GM18526 (cell line): ENCODE data around the gene MOV10L1.

Experiments used
- POLR2A ChIP-seq: IDR thresholded peaks from 3 replicates; pipeline ENCODE4 v1.6.1; 2011; ENCODE audit not compliant: insufficient read length; ENCODE audit errors: extremely low read depth

Gene MOV10L1

GRCh38 chr22:50056214-50056972 lies 33.4 kb upstream of the MOV10L1 start:
- TF ChIP-seq POLR2A = no peak

DNA sequence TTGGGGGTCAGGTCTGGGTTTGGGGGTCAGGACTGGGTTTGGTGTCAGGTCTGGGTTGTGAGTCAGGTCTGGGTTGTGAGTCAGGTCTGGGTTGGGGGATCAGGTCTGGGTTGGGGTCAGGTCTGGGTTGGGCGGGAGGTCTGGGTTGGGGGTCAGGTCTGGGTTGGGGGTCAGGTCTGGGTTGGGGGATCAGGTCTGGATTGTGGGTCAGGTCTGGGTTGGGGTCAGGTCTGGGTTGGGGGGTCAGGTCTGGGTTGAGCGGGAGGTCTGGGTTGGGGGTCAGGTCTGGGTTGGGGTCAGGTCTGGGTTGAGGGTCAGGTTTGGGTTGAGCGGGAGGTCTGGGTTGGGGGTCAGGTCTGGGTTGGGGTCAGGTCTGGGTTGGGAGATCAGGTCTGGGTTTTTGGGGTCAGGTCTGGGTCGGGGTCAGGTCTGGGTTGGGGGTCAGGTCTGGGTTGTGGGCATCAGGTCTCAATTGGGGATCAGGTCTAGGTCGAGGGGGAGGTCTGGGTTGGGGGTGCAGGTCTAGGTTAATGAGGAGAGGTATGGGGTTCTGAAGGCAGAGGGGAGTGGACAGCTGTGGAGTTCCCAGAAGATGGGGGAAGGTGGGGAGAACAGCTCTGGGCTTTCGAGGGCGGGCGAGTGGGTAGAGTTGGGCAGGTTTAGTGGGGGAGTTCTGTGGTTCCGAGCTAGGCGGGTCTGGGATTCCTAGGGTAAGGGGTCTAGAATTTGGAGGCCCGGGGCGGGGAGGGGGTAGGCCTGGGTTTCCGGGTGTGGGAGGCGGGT lies 32.3 kb upstream of the MOV10L1 start:
- no peak for TF ChIP-seq POLR2A

GRCh38 chr22:50058061-50058905 lies 31.5 kb upstream of the MOV10L1 start, which contains the start of gene TTLL8:
Gene TTLL8 (minus strand): TSS chr22:50058298.
- no peak for TF ChIP-seq POLR2A

DNA sequence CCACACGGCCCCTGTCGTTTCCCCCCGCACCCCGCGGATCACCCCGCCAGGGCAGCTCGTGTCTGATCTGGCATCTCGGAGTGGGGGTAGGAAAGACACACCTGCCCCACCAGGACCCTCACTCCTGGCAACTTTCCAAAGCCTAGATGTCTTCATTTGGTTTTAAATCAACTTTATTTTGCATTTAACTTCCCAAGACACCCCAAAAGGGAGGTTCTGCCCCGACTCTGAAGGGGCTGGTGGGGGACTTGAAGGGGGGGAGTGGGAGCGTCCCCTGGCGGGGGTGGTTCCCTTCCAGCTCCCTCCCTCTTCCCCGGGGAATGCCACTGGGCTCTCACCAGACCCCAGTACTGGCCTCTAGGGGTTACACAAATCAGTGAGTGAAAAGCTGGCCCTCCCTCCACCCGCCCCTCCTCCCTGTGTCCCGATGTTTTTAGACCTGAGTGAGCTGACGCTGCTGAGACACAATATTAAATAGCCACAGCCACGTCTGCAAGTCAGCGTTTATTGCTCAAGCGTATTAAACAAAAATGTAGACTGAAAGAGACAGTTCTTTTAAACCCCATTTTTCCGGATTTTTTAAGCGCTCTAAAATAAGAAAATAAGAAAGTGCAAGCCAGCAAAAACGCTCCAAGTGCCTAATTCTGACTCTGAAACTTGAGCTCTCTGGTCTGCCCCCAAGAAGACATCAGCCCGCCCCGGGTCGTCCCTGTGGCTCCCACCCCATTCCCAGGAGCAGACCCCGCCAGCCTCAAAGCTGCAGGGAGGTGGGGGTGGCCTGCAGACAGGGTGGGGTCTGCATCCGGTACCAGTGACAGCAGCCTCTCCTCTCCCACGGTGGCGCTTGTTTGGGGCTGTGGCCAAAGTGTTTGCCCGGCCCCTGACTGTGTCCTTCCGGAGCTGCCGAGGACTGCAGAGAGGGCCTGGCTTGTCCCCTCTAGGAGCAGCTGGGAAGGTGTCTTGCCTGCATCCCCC lies 30.6 kb upstream of the MOV10L1 start:
- no peak for TF ChIP-seq POLR2A

GRCh38 chr22:50059881-50060262 lies 29.9 kb upstream of the MOV10L1 start:
- no peak for TF ChIP-seq POLR2A

GRCh38 chr22:50060441-50061140 lies 29.2 kb upstream of the MOV10L1 start:
- TF ChIP-seq POLR2A = no peak

GRCh38 chr22:50061141-50061823 lies 28.5 kb upstream of the MOV10L1 start:
- TF ChIP-seq POLR2A = no peak

DNA sequence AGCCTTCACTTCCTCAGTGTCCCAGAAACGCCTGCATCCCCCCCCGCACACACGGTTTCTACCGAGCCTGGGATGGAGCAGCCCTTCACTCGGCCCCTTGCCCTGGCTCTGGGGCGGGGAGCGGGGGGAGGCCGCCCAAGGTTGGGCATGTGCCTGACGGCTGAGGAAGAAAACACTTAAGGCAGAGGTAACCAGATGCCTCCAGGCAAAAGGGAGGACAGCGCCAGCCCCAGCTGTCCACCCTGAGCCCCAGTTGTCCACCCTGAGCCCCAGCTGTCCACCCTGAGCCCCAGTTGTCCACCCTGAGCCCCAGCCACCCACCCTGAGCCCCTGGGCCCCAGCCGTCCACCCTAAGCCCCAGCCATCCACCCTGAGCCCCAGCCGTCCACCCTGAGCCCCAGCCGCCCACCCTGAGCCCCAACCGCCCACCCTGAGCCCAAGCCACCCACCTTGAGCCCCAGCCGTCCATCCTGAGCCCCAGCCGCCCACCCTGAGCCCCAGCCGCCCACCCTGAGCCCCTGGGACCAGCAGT lies 27.9 kb upstream of the MOV10L1 start:
- TF ChIP-seq POLR2A = no peak

GRCh38 chr22:50062509-50063135 lies 27.2 kb upstream of the MOV10L1 start:
- no peak for TF ChIP-seq POLR2A

DNA sequence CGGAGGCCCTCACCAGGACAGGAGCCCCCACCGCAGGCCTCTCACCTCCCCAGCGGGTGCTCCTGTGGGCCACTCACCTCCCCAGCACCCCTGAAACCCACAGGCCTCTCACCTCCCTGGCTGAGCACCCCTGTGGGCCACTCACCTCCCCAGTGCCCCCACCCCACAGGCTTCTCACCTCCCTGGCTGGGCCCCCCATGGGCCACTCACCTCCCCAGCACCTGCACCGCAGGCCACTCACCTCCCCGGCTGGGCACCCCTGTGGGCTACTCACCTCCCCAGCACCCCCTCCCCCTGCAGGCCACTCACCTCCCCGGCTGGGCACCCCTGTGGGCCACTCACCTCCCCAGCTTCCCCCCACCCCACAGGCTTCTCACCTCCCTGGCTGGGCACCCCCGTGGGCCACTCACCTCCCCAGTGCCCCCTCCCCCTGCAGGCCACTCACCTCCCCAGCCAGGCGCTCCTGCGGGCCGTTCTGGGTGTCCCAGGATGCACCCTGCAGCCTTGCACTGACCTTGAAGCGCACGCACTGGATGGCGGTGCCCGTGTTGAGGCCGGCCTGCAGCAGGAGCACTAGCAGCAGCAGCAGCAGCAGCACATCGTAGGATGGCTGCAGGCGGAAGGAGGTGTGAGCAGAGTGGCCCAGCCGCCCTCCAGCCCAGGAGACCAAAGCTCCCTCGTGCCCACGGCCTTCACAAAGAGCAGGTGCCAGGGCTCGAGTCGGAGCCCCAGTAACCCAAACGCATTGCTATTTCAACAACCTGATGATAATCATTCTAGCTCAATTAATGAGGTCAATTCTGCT lies 26.0 kb upstream of the MOV10L1 start:
- no peak for TF ChIP-seq POLR2A

DNA sequence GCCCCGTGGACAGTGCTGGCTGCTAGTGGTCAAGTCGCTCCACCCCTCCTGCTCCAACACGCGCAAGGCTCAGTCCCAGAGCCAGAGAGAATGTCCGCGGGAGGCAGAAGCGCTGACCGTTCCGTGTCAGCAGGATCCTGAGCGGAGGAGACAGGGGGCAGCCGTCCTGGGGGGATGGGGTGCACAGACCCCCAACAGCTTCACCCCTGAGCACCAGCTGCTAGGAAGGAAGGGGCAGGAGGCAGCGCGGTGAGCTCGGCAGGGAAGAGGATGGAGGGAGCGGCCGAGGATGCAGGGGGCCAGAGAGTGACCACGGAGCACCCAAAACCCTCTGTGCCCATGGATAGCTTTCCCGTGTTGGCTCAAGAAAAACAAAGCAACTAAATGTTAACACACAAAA lies 25.4 kb upstream of the MOV10L1 start:
- no peak for TF ChIP-seq POLR2A

DNA sequence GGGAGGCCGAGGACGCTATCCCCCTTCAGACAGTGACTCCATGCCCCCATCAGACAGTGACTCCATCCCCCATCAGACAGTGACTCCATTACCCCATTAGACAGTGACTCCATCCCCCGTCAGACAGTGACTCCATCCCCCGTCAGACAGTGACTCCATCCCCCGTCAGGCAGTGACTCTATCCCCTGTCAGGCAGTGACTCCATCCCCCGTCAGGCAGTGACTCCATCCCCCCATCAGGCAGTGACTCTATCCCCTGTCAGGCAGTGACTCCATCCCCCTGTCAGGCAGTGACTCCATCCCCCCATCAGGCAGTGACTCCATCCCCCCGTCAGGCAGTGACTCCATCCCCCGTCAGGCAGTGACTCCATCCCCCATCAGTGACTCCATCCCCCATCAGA lies 22.6 kb upstream of the MOV10L1 start:
- TF ChIP-seq POLR2A = no peak
